G401 (cell line): ENCODE results near the gene UBASH3B. TPM values are rescaled to one million over a fixed set of nuclear protein-coding genes. Genes with fewer than 3 reads are reported as not detected.

Experiments
- DNase-seq: peaks from one replicate; pipeline ENCODE4 v3.0.0-alpha.2; 2015; ENCODE audit warnings: low spot score
- in situ Hi-C: cut with HindIII; loops from 2 replicates; pipeline ENCODE4 v1.10.0; 2016; ENCODE audit warnings: low sequenced_read_pairs, mixed read lengths
- total RNA-seq: library from RNA; depleted of rRNA; stranded (reverse); fragments of >200 nt; shearing (Covaris generic); gene quantifications from 2 replicates; pipeline ENCODE4 v1.2.3, GENCODE V29; 2014

Gene UBASH3B
- total RNA-seq, 1 experiment from 2014 or later: 0.78 TPM

DNA sequence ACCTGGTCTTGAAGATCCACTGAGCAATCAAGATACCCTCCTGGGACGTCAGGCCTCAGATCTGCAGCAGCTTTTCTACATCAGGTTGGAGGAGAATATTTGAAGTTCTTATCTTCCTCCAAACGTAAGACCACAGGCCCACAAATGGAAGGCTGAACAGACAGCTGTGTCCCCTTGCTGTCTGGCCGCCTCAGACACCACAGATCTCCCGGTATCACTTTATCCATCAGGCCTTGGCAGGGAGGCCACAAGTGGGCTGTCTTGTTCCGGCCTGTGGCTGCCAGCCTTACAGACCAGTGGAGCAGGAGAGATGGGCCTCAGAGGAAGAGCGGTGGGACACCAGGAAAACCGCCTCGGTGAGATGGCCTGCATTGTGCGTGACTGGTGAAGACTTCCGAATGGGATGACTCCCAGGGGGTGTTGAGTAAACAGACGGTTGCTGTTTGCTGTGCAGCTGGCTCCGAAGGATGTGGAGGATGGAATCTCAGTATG, 15.9 kb downstream of the UBASH3B start:
- in situ Hi-C loops: no loop called here
- DNase-seq: peak; percentile 44

DNA sequence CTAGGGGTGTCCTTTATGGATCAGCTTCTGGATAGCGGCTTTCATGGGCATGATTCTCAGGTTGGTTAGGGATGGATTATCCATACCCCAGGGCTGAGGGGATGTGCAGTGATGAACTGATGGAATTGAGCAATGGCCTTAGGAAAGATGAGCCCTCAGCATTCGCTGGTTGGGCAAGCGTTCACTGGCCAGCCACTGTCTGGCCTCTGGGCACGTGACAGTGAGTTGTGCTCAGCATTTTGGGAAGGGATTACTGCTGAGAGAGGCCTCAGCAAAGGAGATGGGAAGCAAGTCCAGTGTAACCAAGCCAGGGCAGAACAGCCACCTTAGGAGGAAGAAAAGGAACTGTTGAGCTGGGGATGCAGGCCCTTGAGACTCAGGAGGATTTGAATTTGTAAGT, 17.4 kb downstream of the UBASH3B start:
- in situ Hi-C loops: no loop called here

DNA sequence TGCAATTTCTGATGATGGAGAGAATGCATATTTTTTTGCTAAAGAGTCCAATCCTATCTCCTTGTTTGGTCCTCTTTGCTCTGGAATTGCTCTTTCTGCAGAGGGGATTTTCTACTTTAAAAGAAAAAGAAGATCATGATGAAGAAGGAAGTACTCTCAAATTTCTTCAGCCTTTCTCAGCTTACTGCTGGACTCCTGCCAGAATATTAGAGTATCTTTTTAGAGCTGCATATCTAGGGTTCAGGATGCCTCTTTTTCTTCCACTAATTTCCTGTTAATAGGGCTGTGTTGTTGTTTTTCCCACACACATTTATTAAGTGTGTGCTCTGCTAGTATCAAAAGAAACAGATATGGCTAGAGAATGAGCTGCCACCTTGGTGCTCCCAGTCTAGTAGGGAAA, 18.2 kb downstream of the UBASH3B start:
- in situ Hi-C loops: no loop called here
- no peak for DNase-seq

More for the DNA sequence above, 17.4 kb downstream of the UBASH3B start:
- DNase-seq: no peak

DNA sequence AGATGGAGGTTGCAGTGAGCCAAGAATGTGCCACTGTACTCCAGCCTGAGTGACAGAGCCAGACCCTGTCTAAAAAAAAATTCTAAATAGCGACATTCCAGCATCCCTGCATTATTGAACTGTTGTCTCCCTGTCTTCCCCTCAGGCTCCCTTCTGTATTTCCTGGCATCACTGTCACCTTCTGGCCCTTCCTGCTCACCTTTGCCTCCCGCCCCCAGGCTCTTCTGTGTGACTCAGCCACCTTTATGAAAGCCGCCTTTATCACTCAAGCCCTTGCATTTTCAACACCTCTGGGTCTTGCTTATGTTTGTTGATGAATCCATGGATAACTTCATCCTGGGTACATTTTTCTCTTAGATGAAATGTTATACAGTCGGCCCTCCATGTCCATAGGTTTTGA, 21.1 kb downstream of the UBASH3B start:
- no peak for DNase-seq
- in situ Hi-C loops: no loop called here

DNA sequence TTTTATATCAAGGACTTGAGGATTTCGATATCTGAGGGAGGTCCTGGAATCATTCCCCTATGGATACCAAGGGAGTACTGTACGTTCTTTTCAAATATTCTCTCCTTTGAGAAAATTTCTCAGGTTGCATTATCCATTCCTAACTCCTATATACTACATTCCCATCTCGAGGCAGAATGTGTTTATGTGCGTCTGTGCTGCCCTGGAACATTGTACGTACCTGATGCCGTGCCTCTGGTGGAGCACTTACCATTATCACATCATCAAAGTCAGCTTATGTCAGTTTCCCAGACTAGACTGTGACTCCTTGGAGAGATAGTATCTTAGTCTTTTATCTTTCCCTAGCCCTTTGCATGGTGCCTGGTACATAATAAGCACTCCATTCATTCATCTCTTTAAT, 21.7 kb downstream of the UBASH3B start:
- DNase-seq: peak; percentile 32
- in situ Hi-C loops: no loop called here

DNA sequence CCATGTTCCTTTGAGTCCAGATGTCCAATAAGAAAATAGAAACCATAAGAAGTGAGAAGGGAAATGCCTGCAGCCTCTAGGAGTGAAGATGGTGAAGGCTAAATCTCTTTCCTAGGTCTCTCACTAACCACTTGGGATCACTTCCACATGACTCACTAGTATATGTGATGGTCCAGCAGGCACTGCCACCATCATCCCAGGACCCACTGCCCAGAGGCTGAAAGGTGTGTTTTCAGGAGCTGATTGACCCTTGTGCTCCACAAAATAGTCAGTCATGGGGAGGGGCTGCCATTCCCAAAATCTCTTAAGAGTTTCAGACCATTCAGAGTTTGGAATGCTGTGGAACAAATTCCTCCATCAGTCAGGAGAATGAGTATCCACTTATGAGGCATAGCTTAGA, 22.9 kb downstream of the UBASH3B start:
- no peak for DNase-seq
- in situ Hi-C loops: no loop called here

DNA sequence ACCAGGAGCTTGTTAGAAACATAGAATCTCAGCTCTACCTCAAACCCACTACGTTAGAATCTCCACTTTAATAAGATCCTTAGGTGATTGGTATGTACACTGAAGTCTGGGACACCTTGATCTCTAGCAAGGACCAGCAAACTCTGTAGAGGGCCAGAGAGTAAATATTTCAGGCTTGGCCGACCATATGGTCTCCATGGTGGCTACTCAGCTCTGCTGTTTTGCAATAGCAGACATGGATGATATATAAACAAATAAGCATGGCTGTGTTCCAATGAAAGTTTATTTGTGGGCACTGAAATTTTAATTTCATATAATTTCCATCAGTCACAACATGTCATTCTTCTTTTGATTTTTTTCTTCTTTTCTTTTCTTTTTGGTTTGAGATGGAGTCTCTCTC, 23.9 kb downstream of the UBASH3B start:
- DNase-seq: no peak
- in situ Hi-C loops: no loop called here

DNA sequence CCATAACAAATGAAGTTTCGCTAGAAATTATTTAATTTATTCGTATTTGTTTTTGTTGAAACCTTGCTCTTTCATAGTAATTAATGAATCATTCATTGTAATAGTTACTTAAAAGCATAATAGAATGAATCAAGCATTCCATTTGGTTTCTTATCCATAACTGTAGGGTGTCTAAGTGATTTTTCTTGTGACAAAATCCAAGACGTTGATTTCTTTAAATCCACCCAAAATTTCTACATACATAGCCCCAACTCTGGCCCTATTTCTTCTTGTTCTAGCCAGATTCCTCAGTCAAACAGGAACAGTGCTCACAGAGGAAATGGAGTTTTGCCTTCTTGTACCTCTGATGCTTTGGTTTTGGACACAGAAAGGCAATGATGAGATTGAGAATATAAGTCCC, 25.5 kb downstream of the UBASH3B start:
- in situ Hi-C loops: no loop called here
- DNase-seq: no peak

DNA sequence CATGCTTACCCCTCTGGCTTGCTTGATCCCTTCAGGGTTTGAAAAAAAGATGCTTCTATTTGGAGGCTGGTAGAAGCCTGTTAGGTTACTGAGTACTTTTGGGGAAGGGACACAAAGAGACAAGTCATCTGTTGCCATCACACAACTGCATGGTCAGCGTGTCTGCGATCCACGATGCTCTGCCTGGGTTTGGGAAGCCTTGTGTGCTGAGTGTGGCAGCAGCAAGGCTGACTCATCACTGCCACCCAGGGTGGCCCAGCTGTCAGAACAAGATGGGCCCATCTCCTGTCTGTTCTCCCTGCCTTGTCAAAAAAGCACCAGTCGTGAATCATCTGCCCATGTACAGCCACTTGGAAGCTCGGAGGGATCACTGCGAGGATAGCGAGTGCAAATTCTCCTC, 26.2 kb downstream of the UBASH3B start:
- in situ Hi-C loops: no loop called here
- DNase-seq: peak; percentile 89

DNA sequence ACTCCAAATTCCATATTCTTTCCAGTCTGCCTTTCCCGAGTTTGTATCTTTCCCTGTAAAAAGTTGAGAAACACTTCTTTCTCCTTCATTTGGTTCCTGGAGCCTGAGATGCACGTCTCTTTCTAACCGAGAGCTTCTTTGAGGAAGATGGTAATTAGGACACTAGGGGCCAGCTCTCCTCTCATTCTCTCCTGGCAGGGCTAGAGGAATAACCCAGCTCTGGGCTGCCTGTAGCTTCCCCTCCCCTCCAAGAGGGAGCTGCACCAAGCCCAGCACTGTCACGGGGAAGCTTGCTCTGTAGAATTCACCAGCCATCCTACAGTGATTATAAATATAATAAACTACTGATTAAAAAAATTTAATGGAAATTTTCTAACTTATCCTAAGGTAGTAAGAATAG, 26.9 kb downstream of the UBASH3B start:
- in situ Hi-C loops: no loop called here
- peak; percentile 77 for DNase-seq

DNA sequence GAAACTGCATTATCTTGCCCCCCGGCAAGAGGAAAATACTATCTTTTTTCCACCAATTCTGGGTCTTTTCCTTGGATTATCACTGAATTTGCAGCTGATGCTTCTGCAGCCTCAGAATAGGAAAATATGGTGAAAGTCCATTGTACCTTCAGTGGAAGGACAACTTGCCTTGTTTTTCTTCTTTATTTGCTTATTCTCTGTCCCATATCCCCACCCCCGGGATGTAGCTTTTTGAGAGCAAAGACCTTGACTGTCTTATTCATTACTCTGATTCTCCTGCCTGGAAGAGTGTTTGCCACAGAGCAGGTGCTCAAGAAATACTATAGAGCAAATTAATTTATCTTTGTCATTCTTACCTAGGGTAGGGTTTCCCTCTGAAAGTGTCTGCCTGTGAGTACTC, 29.5 kb downstream of the UBASH3B start:
- in situ Hi-C loops: no loop called here
- no peak for DNase-seq

DNA sequence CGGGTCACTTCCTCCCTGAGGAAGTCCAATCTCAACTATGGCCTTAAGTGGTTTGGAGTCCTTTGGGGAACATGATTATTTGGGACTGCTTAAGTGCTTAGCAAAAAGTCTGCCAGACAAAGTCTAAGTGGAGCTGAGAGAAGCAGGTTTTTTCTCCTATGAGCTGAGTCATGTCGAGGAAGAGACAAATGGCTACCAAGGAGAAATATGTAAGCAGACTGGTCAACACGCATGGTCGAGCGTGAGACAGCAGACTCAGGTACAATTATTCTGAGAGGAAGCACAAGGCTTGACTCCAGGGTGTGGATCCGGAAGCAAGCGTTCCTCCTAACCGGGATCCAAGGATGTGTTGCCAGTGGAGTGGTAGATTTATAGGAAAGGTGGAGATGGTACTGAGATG, 30.6 kb downstream of the UBASH3B start:
- in situ Hi-C loops: no loop called here
- no peak for DNase-seq

DNA sequence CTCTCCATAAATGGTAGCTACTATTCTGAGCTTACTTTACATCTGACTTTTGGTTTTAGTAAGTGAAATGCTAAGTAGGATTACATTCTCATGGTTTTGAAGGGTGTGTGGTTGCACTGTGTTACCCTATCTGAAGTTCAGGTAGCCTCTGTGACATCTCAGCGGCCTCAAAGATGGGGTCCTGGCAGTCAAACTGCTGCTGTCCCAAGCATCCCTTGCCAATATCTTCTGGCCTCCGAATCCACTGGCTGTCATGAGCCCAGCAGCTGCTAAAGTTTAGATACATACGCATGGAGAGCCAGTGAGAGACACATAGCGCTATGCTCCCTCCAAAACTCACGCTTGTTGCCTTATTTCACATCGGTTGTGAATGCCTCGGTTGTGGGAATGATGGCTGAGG, 34.9 kb downstream of the UBASH3B start:
- in situ Hi-C loops: no loop called here
- DNase-seq: no peak

DNA sequence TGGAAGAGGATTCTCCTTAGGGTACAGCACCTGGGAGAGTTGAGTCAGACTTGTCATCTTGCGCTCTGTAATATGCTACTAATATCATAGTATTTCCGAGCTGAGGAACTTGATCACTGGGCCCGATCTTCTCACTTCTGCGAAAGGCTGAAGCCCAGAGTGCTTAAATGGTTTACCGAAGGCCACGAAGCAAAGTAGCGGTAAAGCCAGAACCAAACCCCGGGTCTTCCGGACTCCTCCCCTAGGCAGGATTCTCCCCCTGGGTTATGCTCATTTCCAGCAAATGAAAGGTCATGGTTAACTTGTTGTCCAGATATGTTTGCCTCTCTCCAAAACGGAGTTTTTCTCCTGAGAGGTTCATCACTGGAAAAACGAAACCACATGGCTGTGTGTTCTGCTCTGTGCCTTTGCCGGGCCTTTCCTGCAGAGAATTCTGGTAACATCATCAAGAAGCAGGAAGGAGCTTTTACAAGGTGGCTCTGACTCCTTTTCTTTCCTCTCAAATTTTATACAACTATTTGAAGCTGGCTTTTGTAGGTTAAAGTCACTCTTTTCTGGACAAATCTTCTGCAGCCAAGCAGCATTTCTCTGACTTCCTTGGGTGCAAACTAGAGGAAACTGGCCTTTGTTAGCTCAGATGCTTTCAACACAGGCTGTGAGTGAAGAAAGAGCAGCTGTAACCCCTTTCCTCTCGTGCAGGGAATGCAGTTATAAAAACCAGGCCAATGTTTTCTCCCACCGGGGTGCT, 35.5 kb downstream of the UBASH3B start:
- in situ Hi-C loops: no loop called here
- no peak for DNase-seq

DNA sequence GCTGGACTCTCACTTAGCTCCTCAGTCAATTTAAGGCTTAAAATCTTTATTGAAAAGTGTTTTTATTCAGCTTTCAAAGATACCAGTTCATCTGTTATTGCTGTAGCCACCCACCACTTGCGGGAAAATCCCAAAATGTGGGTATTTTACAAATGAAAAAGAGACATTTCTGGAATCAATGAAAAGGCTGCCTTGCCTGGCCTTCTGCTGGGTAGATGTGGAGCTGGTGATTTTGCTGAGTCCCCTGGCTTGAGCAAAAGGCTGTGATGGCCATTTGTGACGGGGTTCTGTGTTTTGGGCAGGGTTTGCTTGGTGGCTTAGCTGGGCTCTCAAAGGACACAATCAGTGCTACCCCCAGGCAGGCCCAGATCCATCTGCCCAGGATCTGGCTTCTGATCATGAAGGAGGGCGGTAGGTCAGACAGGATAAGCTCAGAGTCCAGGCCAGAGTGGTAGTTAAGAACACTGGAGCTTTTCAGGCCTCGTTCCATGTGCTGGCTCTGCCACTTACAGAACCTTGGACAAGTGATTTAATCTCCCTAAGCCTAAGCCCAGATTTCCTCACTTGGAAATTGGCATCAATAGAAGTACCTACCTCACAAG, 36.1 kb downstream of the UBASH3B start:
- in situ Hi-C loops: no loop called here
- peak; percentile 74 for DNase-seq

DNA sequence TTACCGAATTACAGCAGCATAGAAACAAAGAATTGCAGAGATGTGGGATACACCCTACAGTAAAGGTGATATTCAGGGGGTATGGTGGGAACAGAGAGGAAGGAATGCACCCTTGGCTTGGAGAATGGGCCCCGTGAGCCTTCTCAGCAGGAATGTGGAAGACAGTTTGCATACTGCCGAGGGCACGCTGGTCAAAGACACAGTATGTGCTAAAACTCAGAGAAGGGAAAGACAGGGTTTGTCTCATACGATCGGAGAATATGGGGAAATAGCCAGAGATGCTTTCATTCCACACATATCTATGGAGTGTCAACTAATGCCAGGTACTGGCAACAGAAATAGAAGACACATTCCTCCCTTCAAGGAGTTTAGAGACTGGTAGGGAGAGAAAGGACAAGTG, 36.9 kb downstream of the UBASH3B start:
- in situ Hi-C loops: no loop called here
- DNase-seq: no peak

DNA sequence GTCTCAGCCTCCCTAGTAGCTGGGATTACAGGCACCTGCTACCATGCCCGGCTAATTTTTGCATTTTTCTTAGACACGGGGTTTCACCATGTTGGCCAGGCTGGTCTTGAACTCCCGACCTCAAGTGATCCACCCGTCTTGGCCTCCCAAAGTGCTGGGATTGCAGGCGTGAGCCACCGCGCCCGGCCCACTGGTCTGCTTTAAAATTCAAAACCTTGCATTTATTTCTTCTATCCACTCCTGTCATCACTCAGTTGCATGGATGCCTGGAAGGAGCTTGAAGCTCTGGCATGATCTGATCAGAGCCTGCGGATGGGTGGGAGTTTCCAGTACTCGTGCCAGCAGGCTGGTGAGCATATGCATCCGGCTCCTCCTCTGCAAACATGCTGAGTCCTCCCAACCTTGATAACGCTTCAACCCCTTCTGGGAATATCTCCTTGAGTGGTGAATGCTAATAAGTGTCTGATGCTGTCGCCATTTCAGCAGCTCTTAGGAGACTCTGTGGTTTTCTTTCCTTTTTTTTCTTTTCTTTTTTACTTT, 39.6 kb downstream of the UBASH3B start:
- in situ Hi-C loops: no loop called here
- no peak for DNase-seq

DNA sequence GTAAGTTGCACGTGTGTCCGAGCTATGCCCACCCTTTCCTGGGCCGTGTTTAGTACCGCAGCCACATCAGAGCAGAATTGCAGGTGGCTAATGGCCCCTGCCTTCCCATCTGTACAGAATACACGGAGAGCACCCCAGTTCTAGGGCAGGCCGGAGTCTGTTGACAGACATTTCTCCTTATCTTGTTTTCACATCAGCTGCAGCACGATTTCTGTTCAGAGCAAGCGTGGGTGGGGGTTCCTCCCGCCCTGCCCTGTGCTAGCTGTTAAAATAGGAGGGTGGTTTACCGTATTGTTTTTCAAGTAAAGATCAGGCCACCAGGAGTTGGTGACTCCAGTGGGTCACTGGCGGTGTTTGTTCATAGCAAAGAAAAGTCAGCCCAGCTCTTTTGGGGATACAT, 41.1 kb downstream of the UBASH3B start:
- DNase-seq: no peak
- in situ Hi-C loops: no loop called here

DNA sequence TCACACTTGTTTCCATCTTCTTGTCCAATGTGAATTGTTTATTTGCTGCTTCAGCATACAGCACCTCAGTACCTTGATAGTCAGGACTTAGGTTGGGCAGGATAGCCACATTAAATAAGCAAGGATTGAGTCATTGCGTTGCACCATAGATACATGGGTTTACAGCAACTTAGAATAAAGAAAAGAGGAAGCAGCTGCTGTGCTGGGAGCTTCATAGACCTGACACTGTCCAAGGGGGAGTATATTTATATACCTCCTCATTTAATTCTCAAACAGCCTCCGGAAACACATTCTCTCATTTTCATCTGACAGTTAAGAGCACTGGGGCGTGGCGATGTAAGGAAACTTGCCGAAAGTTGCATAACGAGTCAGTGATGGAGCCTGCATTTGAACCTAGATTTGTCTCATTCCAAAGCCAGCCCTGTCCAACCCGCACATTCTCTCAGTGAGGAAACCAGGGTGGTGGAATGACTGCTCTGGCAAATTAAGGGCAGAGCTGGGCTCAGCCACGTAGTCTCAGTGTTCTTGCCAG, 42.2 kb downstream of the UBASH3B start:
- no peak for DNase-seq
- in situ Hi-C loops: no loop called here

DNA sequence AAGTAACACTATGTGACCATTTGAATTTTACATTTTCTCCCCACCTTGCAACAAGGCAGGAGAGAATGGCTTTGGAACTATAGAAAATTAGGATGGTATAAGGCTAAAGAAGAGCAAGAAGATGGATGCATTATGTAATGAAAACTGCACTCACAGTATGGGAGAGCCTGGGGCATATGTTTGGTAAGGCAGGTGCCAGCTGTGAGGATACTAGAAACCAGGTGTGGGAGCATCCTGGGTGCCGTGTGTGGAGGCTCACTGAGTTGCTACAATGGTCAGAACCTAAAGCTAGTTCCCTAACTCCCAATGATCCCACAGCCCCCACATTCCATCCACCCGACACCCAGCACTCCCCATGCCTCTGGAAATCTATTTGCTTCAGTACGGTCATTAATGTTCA, 42.9 kb downstream of the UBASH3B start:
- in situ Hi-C loops: no loop called here
- no peak for DNase-seq
